Renal cortical epithelial cell (primary cell): Measurements from ENCODE around the gene JMJD4. TPM values are rescaled to one million over a fixed set of nuclear protein-coding genes. Genes with fewer than 3 reads are reported as not detected.

Source experiments
- DNase-seq: peaks from one replicate; pipeline ENCODE4 v3.0.0-alpha.2; 2011; ENCODE audit warnings: low read depth
- total RNA-seq: library from RNA; depleted of rRNA; stranded (reverse); fragments of >200 nt; gene quantifications from 2 replicates; pipeline ENCODE4 v1.2.3, GENCODE V29; 2014

Gene JMJD4, protein sequence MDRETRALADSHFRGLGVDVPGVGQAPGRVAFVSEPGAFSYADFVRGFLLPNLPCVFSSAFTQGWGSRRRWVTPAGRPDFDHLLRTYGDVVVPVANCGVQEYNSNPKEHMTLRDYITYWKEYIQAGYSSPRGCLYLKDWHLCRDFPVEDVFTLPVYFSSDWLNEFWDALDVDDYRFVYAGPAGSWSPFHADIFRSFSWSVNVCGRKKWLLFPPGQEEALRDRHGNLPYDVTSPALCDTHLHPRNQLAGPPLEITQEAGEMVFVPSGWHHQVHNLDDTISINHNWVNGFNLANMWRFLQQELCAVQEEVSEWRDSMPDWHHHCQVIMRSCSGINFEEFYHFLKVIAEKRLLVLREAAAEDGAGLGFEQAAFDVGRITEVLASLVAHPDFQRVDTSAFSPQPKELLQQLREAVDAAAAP
- total RNA-seq = 22.2 and 36.3 TPM in 2 replicates

GRCh38 chr1:227734856-227735538 is at the start of gene JMJD4, which contains the start of gene SNAP47:
Gene JMJD4, minus strand, starts transcription at chr1:227735302. Its CDS starts 29 bp downstream, at chr1:227735273.
Gene SNAP47, plus strand, starts transcription at chr1:227735435. Its CDS starts 12,302 bp downstream, at chr1:227747737.
- peak; percentile 70 for DNase-seq

- no peak for DNase-seq
Observed at GRCh38 chr1:227782226-227782625, 47.1 kb upstream of the JMJD4 start.

GRCh38 chr1:227781314-227781930 is 46.3 kb upstream of the JMJD4 start:
- no peak for DNase-seq

DNA sequence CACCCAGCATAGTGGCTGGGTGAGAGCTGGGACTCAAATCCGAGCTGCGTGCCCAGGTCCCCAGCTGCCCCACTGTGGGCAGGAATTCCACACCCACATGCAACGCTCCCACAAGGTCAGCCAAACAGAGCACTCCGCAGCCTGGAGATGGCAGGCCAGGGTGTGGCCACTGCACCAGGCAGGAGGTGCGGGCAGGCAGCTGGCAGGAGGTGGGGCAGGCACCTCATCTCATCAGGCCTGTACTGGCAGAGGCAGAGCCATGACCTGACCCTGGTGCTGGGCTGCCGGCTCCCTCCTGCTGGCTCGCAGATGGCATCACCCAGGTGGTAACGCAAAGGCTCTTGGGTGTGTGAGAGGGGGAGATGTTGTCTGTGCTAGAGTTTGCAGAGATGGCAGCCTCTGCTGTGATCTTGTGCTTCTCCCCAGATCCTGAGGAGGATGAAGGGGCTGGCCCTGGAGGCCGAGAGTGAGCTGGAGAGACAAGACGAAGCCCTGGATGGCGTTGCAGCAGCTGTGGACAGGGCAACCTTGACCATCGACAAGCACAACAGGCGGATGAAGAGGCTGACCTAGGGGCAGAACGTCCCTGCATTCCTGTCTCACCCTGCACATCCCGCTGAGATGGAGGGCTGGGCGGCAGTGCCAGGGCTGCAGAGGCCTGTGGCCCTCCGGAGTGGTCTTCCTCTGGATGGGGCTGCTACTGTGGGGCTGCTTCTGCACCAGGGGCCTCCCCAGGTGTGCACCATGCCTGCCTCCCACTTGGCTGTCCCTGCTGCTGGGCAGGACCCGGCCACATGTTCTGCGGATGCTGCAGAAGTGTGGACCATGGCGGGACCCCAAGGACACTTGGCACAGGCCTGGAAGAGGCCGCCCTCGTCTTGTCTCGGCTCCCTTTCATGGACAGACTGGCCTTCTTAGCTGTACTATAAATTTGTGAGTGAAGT is 45.3 kb upstream of the JMJD4 start:
- DNase-seq = no peak

- DNase-seq = no peak
Observed at GRCh38 chr1:227779685-227780084, 44.6 kb upstream of the JMJD4 start.

- DNase-seq = no peak
Observed at GRCh38 chr1:227779021-227779441, 43.9 kb upstream of the JMJD4 start.

DNA sequence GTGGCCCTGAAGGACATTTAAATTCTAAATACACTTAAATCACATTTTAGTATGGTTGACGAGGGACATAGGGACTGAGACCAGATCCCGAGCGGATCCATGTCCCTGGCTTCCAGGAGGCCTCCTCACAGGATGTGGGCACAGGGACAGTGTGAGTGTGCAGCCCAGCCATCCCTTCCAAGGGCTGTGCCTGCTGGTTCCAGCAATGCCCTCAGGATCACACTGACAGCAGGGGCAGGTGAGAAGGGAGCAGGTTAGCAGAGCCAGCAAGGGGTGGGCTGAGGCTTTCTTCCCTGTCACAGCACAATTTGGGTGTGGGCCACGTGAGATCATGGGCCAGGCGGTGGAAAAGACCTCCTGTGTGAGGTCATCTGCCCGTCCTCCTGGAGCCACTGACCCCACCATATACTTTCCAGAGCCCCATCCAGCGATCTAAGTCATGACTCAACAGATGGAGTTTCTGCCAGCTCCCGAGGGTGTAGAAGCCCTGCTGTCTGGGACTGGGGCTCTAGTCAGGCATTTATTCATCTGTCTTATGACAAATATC is 43.4 kb upstream of the JMJD4 start:
- no peak for DNase-seq

- DNase-seq = no peak
Observed at GRCh38 chr1:227777646-227778045, 42.5 kb upstream of the JMJD4 start.

DNA sequence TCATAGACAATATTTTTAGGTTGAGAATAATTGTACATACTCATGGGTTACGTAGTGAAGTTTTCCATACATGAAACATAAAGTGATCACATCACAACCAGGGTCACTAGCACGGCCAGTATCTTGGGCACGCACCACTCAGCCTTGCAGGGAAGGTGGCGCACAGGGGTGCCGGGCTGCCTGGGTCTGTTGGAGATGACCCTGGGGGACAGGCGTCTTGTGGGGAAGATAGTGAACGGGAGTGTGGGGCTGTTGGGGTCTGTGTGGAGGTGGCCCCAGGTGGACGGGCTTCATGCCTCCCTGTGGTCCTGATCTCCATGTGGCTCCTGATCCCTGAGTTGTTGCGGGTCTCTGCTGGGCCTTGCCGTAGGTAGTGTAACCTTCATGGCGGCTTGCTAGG is 42.1 kb upstream of the JMJD4 start:
- no peak for DNase-seq

DNA sequence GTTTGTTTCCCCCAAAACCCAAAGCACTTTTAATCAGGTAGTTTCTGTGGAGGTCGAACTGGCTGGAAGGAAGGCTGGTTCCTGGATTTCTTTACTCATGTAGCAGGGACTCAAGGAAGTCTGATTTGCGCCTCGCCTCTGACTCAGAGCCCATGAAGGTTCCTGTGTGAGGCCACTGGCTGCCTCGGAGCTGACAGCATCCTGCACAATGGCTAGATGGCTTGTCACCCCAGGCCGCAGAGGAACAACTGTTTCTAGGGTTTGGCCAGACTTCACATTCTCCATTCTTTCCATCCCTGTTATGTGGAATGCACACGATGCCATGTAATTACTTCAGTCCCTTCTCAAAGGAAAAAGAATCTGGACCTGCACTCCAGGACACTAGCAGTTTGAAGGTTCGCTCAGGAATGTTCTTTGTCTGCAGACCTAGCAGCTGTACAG is 41.2 kb upstream of the JMJD4 start:
- DNase-seq = no peak

DNA sequence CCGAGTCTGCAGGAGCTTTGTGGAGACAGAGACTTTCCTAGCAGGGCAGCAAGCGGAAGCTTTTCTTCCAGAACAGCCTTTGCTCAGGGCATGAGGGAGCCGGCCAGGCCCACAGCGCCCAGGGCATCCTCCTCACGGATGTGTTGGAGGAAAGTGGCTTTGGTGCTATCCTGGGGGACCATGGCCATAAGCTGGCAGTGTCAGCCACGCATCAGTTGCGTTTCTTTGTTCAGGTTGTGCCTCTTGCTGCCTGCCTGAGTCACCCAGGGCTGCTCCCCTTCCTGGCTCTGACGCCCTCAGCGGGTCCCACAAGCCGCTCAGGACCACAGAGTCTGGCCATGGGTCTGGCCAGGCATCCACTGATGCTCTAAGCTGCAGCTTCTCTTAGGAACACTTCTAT is 40.7 kb upstream of the JMJD4 start:
- no peak for DNase-seq

DNA sequence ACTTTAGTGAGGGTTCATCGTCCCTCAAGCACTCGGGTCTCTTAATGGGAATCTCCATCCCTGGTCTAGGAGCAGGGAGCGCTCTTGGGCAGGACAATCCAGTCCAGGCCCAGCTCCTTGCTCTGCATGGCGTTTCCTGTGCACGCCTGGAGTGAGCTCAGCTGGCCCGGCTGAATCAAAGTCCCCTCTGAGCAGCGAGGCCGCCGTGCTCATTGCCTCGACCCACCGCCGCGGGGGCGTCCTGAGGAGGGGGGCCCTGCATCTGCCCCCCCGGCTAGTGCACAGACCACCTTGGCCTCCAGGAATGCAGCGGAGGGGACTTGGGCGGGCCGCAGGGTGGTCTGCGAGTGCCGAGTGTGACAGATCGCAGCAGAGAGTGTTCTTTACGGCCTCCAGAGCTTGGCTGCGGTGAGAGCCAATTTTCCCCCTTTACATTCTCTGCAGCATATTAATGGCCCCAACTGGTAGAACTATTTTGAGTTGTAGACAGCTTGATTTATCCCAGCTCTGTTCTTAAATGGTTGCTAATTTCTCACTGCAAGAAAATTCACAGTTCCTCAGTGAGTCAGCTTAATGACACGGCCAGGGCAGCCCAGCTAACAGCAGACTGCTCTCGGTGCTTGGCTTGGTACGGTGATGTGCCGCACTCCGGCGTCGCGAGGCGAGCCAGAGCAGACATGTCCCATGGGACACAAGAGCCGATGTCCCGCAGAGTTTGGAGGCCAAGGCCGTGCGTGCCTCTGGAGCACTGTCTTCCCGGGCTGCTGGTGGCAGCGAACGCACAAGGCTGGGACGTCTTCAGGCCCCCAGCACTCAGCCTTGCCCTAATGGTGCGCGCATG is 39.9 kb upstream of the JMJD4 start:
- DNase-seq = no peak

DNA sequence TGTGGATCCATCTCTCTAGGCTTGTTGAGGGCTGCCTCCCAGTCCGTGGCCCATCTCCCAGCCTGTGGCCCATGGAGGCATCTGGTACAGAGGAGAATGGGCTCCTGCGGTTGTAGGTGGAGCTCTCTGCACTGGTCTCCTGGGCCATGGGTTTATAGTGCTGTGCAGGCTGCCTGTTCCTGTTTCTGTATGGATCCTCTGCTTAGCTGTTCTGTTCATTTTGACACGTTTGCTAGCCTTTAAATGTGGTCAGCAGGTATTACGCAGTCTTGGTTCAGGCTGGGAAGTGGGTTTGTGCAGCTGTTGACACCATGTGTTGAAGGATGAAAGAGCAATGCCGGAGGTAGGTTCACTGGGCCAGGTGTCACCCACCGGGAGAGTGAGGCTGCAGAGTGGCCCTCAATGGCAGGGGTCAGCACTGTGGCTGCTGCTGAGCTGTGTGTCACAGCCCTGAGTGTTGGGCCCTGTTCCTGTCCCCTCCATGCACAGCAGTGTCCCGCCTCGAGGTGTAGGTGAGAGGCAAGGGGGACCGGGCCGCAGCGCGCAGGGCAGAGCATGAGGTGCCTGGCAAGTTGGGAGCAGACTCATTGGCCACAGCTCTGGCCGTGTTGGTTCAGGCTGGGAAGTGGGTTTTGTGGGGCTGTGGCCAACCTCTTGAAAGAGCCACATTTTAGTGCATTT is 39.1 kb upstream of the JMJD4 start:
- DNase-seq = no peak

DNA sequence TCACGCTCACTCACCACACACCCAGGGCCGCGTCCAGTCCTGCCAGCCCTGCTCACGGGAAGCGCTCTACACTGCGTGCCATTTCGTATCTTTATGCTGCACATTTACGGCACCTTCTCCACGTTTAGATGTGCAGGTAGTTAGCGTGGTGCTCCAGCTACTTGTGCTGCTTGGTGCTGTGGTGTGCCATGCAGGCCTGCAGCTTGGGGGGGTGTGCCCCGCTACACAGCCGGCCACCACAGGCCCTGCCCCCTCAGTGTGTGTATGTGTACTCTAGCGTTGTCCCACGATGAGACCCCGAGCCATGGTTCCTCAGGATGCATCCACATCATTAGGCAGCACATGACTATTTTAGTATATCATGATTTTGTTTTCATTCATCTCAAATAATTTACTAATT is 38.5 kb upstream of the JMJD4 start:
- DNase-seq = no peak

GRCh38 chr1:227771771-227772170 is 36.7 kb upstream of the JMJD4 start:
- DNase-seq = no peak

- no peak for DNase-seq
Observed at GRCh38 chr1:227771326-227771725, 36.2 kb upstream of the JMJD4 start.

- DNase-seq = no peak
Observed at GRCh38 chr1:227770812-227771211, 35.7 kb upstream of the JMJD4 start.

GRCh38 chr1:227769936-227770494 is 34.9 kb upstream of the JMJD4 start:
- no peak for DNase-seq
